GM13977 (cell line): ENCODE measurements around the gene LHFPL2.

ENCODE experiments used
- DNase-seq: peaks from one replicate; pipeline ENCODE4 v3.0.0; 2012; ENCODE audit warnings: low spot score
- in situ Hi-C: fragments of 300-500 bp; cut with MboI; formaldehyde crosslinking; loops from one replicate; pipeline ENCODE4 v1.12.0; 2022; ENCODE audit warnings: low sequenced_read_pairs, low pct_unique_long_range_greater_than_20kb, mixed read lengths, inconsistent platforms; ENCODE audit not compliant: unreplicated experiment
- TF ChIP-seq, protein P1 (sequence below): IDR thresholded peaks from 2 replicates; pipeline ENCODE4 v1.5.1; 2012; ENCODE audit warnings: mild to moderate bottlenecking, control low read depth; ENCODE audit not compliant: insufficient read depth; ENCODE audit errors: extremely low read depth, missing control alignments

LHFPL2 gene

DNA sequence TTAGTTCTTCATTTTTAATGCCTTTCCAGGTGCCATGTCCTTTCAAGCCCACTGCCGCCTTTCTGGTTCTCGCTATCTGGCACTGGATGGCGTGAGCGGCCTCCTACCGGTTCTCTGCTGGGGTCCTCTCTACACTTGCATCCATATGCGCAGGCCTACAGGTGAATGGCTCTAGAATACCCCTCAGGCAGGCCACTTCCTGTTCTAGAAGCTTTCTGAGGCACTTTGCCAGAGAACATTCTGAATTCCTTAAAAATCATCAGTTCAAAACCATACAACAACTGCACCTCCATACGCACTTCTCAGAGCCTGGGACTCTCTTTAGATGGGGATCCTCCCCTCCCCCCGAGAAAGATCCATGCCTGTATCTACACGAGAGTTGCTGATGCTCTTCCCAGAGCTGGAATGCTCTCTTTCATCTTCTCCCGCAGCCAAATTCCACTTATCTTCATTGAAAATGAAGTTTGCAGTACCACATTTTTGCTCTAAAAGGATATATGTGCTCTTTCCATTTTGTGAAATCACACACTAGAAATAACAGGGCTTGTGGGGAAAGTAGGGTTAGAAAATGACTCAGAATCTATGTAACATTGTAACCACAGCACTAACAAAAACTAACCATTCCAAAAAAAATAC, 1.4 kb upstream of the LHFPL2 start:
- DNase-seq = no peak
- in situ Hi-C loops = no loop called here
- TF ChIP-seq, protein P1, sequence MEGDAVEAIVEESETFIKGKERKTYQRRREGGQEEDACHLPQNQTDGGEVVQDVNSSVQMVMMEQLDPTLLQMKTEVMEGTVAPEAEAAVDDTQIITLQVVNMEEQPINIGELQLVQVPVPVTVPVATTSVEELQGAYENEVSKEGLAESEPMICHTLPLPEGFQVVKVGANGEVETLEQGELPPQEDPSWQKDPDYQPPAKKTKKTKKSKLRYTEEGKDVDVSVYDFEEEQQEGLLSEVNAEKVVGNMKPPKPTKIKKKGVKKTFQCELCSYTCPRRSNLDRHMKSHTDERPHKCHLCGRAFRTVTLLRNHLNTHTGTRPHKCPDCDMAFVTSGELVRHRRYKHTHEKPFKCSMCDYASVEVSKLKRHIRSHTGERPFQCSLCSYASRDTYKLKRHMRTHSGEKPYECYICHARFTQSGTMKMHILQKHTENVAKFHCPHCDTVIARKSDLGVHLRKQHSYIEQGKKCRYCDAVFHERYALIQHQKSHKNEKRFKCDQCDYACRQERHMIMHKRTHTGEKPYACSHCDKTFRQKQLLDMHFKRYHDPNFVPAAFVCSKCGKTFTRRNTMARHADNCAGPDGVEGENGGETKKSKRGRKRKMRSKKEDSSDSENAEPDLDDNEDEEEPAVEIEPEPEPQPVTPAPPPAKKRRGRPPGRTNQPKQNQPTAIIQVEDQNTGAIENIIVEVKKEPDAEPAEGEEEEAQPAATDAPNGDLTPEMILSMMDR = no peak

- TF ChIP-seq, protein P1 = no peak
- in situ Hi-C loops = no loop called here
- no peak for DNase-seq
These were observed 681 bp upstream of the LHFPL2 start for GRCh38 chr5:78649211-78649695.

- in situ Hi-C loops = no loop called here
- DNase-seq = peak; percentile 60
- TF ChIP-seq, protein P1 = peak; percentile 30
These were observed 674 bp downstream of the LHFPL2 start for GRCh38 chr5:78647838-78648358.

DNA sequence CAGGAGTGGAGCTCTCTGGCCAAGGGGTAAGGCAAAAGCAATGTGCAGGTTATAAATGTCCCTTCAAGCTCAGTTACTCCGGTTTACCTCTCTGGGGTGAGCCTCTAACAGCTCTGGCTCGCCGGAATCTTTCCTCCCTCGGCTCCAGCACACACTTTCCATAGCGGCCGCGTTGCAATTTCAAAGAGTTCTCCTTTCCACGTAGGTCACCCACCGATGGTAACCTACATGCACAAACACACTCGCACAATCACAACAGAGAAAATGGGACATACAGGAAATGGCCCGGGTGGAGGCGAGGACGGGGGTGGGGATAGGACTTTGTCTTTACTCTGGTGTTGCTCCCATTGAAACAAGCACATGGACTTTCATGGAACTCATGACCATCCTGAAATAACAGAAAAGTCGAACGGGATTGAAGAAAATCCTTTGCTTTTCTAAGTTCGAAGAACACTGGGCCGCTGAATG, 1.2 kb downstream of the LHFPL2 start:
- TF ChIP-seq, protein P1 = no peak
- DNase-seq = peak; percentile 48
- in situ Hi-C loops = no loop called here

DNA sequence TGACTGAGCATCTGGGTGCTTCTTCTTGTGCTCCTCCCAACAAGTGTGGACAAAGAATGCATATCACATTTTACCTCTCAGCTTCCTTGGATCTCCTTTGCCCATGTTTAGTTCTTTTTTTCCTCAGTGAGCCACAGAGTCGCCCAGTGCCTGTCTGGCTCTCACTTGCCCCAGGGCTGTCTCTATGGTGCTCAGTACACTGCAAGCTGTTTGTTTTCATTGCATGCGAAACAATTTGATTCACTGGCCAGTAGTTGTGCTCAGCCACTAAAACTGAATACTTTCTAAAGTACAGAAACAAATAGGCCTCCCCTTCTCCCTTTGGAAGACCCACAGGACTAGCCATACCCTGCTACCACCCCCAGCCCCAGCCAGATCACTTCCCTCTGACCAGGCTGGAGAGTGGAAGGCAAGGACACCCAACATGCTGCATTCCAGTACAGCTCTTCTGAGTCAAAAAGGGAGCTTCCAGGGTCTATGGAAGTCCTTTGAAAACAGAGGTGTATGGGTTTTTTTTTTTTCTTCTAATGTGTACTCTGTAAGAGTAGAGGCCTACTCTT, 3.8 kb downstream of the LHFPL2 start:
- in situ Hi-C loops = no loop called here
- no peak for DNase-seq
- TF ChIP-seq, protein P1 = no peak

DNA sequence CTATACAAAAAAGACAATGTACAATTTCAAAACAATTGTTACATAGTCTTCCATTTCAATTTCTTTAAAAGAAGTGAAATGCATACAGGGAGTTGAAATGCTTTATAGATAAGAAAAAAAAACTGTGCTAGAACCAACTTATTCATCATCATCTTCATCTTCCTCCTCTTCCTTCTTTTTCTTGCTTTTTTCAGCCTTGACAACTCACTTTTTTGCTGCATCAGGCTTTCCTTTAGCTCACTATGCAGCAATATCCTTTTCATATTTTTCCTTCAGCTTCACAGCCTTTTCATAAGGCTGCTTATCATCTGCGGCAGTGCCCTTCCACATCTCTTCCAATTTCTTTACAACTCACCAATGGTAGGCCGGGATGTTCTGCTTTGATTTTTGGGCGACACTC, 4.4 kb downstream of the LHFPL2 start:
- in situ Hi-C loops = no loop called here
- DNase-seq = no peak
- TF ChIP-seq, protein P1 = no peak
